A549 (cell line): Measurements from ENCODE around the gene TBC1D14. TPM values are rescaled to one million over a fixed set of nuclear protein-coding genes. Genes with fewer than 3 reads are reported as not detected.

ENCODE experiments used
- ATAC-seq, 2 experiments: fragments of 200-7000 bp in 1 of 2; fragments of >200 bp in 1 of 2; cut with Nextera tagmentation in 1 of 2; cut with Tn5 transposase in 1 of 2; 3 replicates each; pipeline versions ENCODE4 v1.8.0 to v1.9.1; 2018 to 2020; ENCODE audit warnings: mild to moderate bottlenecking in 1 of 2, moderate library complexity in 1 of 2
- CTCF ChIA-PET: fragments of 300-600 bp; sonication (Branson Sonifier 250); formaldehyde crosslinking; extraction: SDS; loops from one replicate; lab custom pipeline; 2021; ENCODE audit warnings: antibody characterized with exemption, inconsistent platforms; lab: Yijun Ruan, JAX
- POLR2A ChIA-PET: fragments of 350-600 bp; formaldehyde crosslinking; extraction: SDS; loops from one replicate; lab custom pipeline; 2021; ENCODE audit warnings: antibody characterized with exemption, inconsistent platforms; lab: Yijun Ruan, JAX
- DNase-seq, 2 experiments: peaks; one replicate each; pipeline versions ENCODE4 v3.0.0 to v3.0.0-alpha.2; 2011 to 2016; ENCODE audit warnings: low read depth in 1 of 2, low spot score in 1 of 2
- FAIRE-seq: peaks from 2 replicates; lab custom pipeline; 2011; peaks lifted over from hg19 to GRCh38; lab: Jason Lieb, UNC
- H3K27ac ChIP-seq, 2 experiments: fragments of >200 bp; sonication (Bioruptor Twin); formaldehyde crosslinking; 3 replicates each; pipeline ENCODE4 v1.5.1; 2016 to 2017
- H3K4me1 ChIP-seq: fragments of >200 bp; sonication (Bioruptor Twin); formaldehyde crosslinking; 3 replicates; pipeline ENCODE4 v1.6.1; 2016
- H3K4me2 ChIP-seq: fragments of >200 bp; sonication (Bioruptor Twin); formaldehyde crosslinking; 3 replicates; pipeline ENCODE4 v1.6.1; 2016
- H3K4me3 ChIP-seq: fragments of >200 bp; sonication (Bioruptor Twin); formaldehyde crosslinking; 3 replicates; pipeline ENCODE4 v1.5.1; 2016
- H3K9me3 ChIP-seq: fragments of >200 bp; sonication (Bioruptor Twin); formaldehyde crosslinking; 3 replicates; pipeline ENCODE4 v1.6.1; 2016
- EHMT2 ChIP-seq: fragments of 200-600 bp; sonication (generic); IDR thresholded peaks from 2 replicates; pipeline ENCODE4 v1.6.1; 2016; ENCODE audit warnings: antibody characterized with exemption, low read depth, mild to moderate bottlenecking, moderate library complexity
- ESRRA ChIP-seq: fragments of 150-350 bp; IDR thresholded peaks from 2 replicates; pipeline ENCODE4 v1.6.1; 2014; ENCODE audit warnings: mild to moderate bottlenecking, low read length, borderline replicate concordance
- FOSB ChIP-seq: fragments of 250-450 bp; sonication (Bioruptor Pico); IDR thresholded peaks from 2 replicates; pipeline ENCODE4 v1.5.0; 2020; ENCODE audit warnings: mild to moderate bottlenecking, moderate library complexity
- FOSL2 ChIP-seq, 2 experiments: fragments of 450-650 bp in 1 of 2; fragments of >200 bp in 1 of 2; sonication (Bioruptor Twin) in 1 of 2; formaldehyde crosslinking; IDR thresholded peaks; 2 replicates each; pipeline versions ENCODE4 v1.5.0 to v1.6.1; 2016 to 2020; ENCODE audit warnings: mild to moderate bottlenecking in 1 of 2, moderate library complexity in 1 of 2
- GATA3 ChIP-seq: IDR thresholded peaks from 2 replicates; pipeline ENCODE4 v1.6.1; 2012; ENCODE audit warnings: borderline replicate concordance
- HOXB5 ChIP-seq: fragments of 250-450 bp; sonication (Bioruptor Pico); IDR thresholded peaks from 2 replicates; pipeline ENCODE4 v1.5.0; 2020; ENCODE audit warnings: mild to moderate bottlenecking, moderate library complexity
- KDM1A ChIP-seq: fragments of 200-600 bp; sonication (generic); IDR thresholded peaks from 2 replicates; pipeline ENCODE4 v1.6.1; 2016; ENCODE audit warnings: low read depth, mild to moderate bottlenecking
- KDM5A ChIP-seq: fragments of 200-600 bp; sonication (generic); IDR thresholded peaks from 2 replicates; pipeline ENCODE4 v1.6.1; 2016; ENCODE audit warnings: antibody characterized with exemption, mild to moderate bottlenecking
- MAZ ChIP-seq: fragments of 150-350 bp; IDR thresholded peaks from 2 replicates; pipeline ENCODE4 v1.6.1; 2014; ENCODE audit warnings: antibody characterized with exemption, low read depth, low read length, borderline replicate concordance
- NFE2L2 ChIP-seq: fragments of 150-350 bp; conservative IDR thresholded peaks from 2 replicates; pipeline ENCODE4 v1.6.1; 2014; ENCODE audit warnings: low read length
- NPAS2 ChIP-seq: fragments of 250-450 bp; sonication (Bioruptor Pico); IDR thresholded peaks from 2 replicates; pipeline ENCODE4 v1.8.0; 2022; ENCODE audit warnings: mild to moderate bottlenecking, moderate library complexity, borderline replicate concordance
- PHF8 ChIP-seq: fragments of 200-600 bp; sonication (generic); IDR thresholded peaks from 2 replicates; pipeline ENCODE4 v1.6.1; 2016; ENCODE audit warnings: low read depth, mild to moderate bottlenecking, antibody characterized with exemption, moderate library complexity, borderline replicate concordance
- POLR2AphosphoS2 ChIP-seq: conservative IDR thresholded peaks from 2 replicates; pipeline ENCODE4 v1.6.1; 2012; ENCODE audit warnings: low read length, improper control_type of control experiment, inconsistent platforms
- RARB ChIP-seq: fragments of 250-450 bp; sonication (Bioruptor Pico); IDR thresholded peaks from 2 replicates; pipeline ENCODE4 v1.8.0; 2021; ENCODE audit warnings: mild to moderate bottlenecking, moderate library complexity
- SREBF2 ChIP-seq: fragments of 450-650 bp; IDR thresholded peaks from 2 replicates; pipeline ENCODE4 v1.6.1; 2014; ENCODE audit warnings: mild to moderate bottlenecking, moderate library complexity
- TP53 ChIP-seq: fragments of 250-450 bp; sonication (Bioruptor Pico); IDR thresholded peaks from 2 replicates; pipeline ENCODE4 v1.5.0; 2021; ENCODE audit warnings: mild to moderate bottlenecking, moderate library complexity
- ZNF302 ChIP-seq: fragments of 250-450 bp; sonication (Bioruptor Pico); IDR thresholded peaks from 2 replicates; pipeline ENCODE4 v1.9.0; 2021; ENCODE audit warnings: inconsistent platforms, mild to moderate bottlenecking, moderate library complexity
- WGBS: methylation state at CpG from one replicate; pipeline ENCODE4 v1.1.6; 2017; ENCODE audit errors: missing lambda C conversion rate; 5-methylcytosine and 5-hydroxymethylcytosine counted together
- polyA plus RNA-seq, 4 experiments: library from polyadenylated mRNA; depleted of rRNA in 3 of 4; stranded (reverse); fragments of >200 nt; fragmentation: RNase III in 1 of 4; extraction: RNeasy Plus Mini Kit Qiagen cat#74134 plus additional on column Dnase treatment in 1 of 4; gene quantifications; 2 replicates in 3 of 4; 3 replicates in 1 of 4; pipeline ENCODE4 v1.2.3, GENCODE V29; 2011 to 2017
- TF ChIP-seq, protein P1 (sequence below): IDR thresholded peaks from 2 replicates; pipeline ENCODE4 v1.6.1; 2012
- TF ChIP-seq, protein P2 (sequence below): fragments of 250-450 bp; sonication (Bioruptor Pico); IDR thresholded peaks from 2 replicates; pipeline ENCODE4 v1.5.0; 2021; ENCODE audit warnings: mild to moderate bottlenecking, moderate library complexity, borderline replicate concordance
- TF ChIP-seq, protein P3 (sequence below): fragments of 250-450 bp; sonication (Bioruptor Pico); IDR thresholded peaks from 2 replicates; pipeline ENCODE4 v1.5.0; 2020; ENCODE audit warnings: low read depth, mild to moderate bottlenecking, moderate library complexity
- TF ChIP-seq, protein P4 (sequence below): IDR thresholded peaks from 2 replicates; pipeline ENCODE4 v1.6.1; 2012
- TF ChIP-seq, protein P5 (sequence below): fragments of 450-650 bp; IDR thresholded peaks from 2 replicates; pipeline ENCODE4 v1.6.1; 2014; ENCODE audit warnings: antibody characterized with exemption

TBC1D14 gene
- polyA plus RNA-seq, 2 of the 4 experiments (the other 2 are of a cell fraction): 30.2 to 39.0 TPM

DNA sequence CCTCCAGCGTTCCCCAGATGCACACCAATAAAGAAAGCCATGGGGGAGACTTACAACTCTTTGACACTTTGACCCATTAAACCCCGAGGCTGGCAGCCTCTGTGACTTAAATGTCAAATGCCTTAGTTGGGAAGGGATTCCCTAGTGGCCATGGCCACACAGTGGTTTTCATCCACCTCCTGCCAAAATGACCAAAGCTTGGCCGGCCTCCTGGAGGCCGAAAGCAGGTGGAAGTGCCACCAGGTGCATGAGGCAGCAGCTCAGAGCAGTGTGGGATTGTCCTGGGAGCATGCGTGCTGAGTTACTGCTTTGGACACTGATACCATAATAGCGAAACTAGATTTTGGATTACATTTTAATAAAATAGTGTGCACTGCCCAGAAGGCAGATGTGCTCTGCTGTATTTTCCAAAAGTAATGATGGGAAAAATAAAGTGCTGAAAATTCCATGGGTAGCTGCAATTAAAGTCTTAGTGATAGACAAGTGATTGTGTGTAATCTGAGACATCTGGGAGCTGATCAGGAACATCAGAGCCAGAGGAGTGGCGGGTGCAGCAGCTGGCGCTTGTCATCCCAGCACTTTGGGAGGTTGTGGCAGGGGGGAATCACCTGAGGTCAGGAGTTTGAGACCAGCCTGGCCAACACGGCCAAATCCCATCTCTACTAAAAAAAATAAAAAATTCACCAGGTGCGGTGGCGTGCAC is 93.7 kb downstream of the TBC1D14 start:
- POLR2A ChIA-PET: no interaction called here
- TF ChIP-seq EHMT2: no peak
- TF ChIP-seq ZNF302: no peak
- TF ChIP-seq GATA3: no peak
- no peak for TF ChIP-seq KDM5A
- TF ChIP-seq PHF8: no peak
- no peak for TF ChIP-seq TP53 (CRISPR knock-in tag)
- TF ChIP-seq, protein P1, sequence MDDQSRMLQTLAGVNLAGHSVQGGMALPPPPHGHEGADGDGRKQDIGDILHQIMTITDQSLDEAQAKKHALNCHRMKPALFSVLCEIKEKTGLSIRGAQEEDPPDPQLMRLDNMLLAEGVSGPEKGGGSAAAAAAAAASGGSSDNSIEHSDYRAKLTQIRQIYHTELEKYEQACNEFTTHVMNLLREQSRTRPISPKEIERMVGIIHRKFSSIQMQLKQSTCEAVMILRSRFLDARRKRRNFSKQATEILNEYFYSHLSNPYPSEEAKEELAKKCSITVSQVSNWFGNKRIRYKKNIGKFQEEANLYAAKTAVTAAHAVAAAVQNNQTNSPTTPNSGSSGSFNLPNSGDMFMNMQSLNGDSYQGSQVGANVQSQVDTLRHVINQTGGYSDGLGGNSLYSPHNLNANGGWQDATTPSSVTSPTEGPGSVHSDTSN: no peak
- TF ChIP-seq POLR2AphosphoS2: no peak
- TF ChIP-seq, protein P2, sequence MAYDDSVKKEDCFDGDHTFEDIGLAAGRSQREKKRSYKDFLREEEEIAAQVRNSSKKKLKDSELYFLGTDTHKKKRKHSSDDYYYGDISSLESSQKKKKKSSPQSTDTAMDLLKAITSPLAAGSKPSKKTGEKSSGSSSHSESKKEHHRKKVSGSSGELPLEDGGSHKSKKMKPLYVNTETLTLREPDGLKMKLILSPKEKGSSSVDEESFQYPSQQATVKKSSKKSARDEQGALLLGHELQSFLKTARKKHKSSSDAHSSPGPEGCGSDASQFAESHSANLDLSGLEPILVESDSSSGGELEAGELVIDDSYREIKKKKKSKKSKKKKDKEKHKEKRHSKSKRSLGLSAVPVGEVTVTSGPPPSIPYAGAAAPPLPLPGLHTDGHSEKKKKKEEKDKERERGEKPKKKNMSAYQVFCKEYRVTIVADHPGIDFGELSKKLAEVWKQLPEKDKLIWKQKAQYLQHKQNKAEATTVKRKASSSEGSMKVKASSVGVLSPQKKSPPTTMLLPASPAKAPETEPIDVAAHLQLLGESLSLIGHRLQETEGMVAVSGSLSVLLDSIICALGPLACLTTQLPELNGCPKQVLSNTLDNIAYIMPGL (CRISPR knock-in tag): no peak
- TF ChIP-seq ESRRA: no peak
- no peak for TF ChIP-seq FOSL2 (IDR thresholded peaks at IDR 0.05)
- TF ChIP-seq FOSL2 (CRISPR knock-in tag; IDR thresholded peaks at IDR 0.05): no peak
- TF ChIP-seq RARB (CRISPR knock-in tag): no peak
- TF ChIP-seq NFE2L2: no peak
- TF ChIP-seq, protein P3, sequence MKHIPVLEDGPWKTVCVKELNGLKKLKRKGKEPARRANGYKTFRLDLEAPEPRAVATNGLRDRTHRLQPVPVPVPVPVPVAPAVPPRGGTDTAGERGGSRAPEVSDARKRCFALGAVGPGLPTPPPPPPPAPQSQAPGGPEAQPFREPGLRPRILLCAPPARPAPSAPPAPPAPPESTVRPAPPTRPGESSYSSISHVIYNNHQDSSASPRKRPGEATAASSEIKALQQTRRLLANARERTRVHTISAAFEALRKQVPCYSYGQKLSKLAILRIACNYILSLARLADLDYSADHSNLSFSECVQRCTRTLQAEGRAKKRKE (CRISPR knock-in tag): no peak
- TF ChIP-seq FOSB (CRISPR knock-in tag): no peak
- ATAC-seq: no peak
- no peak for FAIRE-seq
- Histone ChIP-seq H3K9me3 (no peaks in the 10 kb centered on the region), H3K4me3 (no peak overlapping the region), H3K4me1 (peaks cover 14% of the 10 kb centered on the region; the same call in 2 of the 3 replicates), H3K27ac (no peak overlapping the region), H3K4me2 (no peak overlapping the region)
- WGBS: 85% methylated on average over 9 of the region's 11 CpGs
- CTCF ChIA-PET: interaction anchor here (1.0 kb wide), 1 partner anchor 11 kb away, joined by 3 read pairs; no protein-coding TSS in a partner anchor
- no peak for DNase-seq

DNA sequence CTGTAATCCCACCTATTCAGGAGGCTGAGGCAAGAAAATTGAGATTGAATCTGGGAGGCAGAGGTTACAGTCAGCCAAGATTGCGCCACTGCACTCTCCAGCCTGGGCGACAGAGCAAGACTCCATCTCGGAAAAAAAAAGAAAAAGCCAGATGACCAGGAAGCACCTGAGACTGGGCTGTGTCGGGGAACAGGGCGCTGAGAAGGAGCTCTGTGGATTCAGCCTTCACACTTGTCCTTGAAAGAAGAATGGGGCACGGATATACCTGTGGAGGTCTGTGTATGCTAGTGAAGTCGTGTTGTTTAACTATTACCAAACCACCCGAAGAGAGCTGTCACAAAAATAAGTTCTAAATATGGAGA is 94.2 kb downstream of the TBC1D14 start:
- Histone ChIP-seq H3K4me2 (no peak overlapping the region), H3K4me1 (peaks cover 9% of the 10 kb centered on the region; the same call in 2 of the 3 replicates), H3K27ac (no peak overlapping the region), H3K4me3 (no peak overlapping the region), H3K9me3 (no peaks in the 10 kb centered on the region)
- DNase-seq: no peak
- no peak for FAIRE-seq
- CTCF ChIA-PET: interaction anchor here (1.0 to 1.1 kb wide), 2 partner anchors 11 to 290 kb away, joined by 3 read pairs; no protein-coding TSS in a partner anchor
- no peak for ATAC-seq
- 85% methylated on average over 8 of the region's 8 CpGs for WGBS
- TF ChIP-seq NPAS2 (CRISPR knock-in tag) (no peak), HOXB5 (CRISPR knock-in tag) (no peak), KDM1A (no peak), KDM5A (no peak), SREBF2 (no peak), ZNF302 (no peak), MAZ (no peak)
- TF ChIP-seq, protein P4, sequence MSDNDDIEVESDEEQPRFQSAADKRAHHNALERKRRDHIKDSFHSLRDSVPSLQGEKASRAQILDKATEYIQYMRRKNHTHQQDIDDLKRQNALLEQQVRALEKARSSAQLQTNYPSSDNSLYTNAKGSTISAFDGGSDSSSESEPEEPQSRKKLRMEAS: no peak
- TF ChIP-seq, protein P5, sequence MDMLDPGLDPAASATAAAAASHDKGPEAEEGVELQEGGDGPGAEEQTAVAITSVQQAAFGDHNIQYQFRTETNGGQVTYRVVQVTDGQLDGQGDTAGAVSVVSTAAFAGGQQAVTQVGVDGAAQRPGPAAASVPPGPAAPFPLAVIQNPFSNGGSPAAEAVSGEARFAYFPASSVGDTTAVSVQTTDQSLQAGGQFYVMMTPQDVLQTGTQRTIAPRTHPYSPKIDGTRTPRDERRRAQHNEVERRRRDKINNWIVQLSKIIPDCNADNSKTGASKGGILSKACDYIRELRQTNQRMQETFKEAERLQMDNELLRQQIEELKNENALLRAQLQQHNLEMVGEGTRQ: no peak
- POLR2A ChIA-PET: no interaction called here
